ENCODE data around the gene PDE1C. TPM values are rescaled to one million over a fixed set of nuclear protein-coding genes. Genes with fewer than 3 reads are reported as not detected.
"Not testable (repeated sequence)": the region's sequence is repeated elsewhere in the genome, so short reads cannot be mapped to it uniquely, and the experiment has no call there.

PDE1C gene
- polyA plus RNA-seq, 1 donor = 2.6 TPM

DNA sequence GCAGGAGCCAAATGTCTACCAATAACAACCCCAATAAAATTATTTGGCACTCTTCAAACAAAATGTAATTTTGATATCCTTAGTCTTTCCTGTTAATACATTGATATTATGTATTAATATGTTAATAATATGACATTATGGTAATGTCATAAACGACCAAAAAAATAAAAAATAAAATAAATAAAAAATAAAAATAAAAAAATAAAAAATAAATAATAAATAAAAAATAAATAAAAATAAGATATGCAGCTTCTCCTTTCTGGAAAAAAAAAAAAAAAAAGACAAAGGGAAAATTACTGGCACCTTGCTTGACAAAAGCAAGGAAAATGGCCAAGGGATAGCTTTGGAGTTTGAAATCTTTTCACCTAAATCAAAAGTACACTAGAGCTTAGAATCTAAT lies 214.7 kb downstream of the PDE1C start:
- no peaks in the 10 kb centered on the region for H3K9me3 ChIP-seq (ENCODE audit: control insufficient read depth, low read depth, low read length)
- H3K27me3 ChIP-seq (ENCODE audit: control insufficient read depth, insufficient read depth, low read length) = no peaks in the 10 kb centered on the region
- H3K27ac ChIP-seq (ENCODE audit: low read length) = no peak overlapping the region
- 92% methylated on average over 1 of the region's 1 CpG for WGBS (ENCODE audit: insufficient coverage, low lambda C conversion rate)
- DNase-seq = no peak
- H3K4me3 ChIP-seq (ENCODE audit: low read length) = no peak overlapping the region
- H3K4me1 ChIP-seq (ENCODE audit: control insufficient read depth, insufficient read depth, low read length) = no peaks in the 10 kb centered on the region
- H3K36me3 ChIP-seq (ENCODE audit: control insufficient read depth, insufficient read depth, low read length) = no peaks in the 10 kb centered on the region

DNA sequence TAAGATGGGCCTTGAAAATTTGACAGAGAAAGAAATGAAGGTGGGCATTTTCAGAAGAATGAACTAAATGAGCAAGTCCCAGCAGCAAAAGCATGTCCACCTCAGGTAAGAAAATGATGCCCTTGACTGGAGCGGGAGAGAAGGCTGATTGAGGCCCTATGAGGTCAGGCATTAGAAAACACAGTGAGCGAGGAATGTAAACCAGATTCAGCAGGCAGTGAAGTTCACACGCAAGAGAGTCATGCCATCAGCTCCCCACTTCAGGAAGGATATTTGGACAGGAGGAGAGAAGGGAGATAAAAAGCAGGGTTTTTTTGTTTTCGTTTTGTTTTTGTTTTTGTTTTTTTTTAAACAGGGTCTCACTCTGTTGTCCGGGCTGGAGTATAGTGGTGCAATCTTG lies 216.8 kb downstream of the PDE1C start:
- H3K27me3 ChIP-seq (ENCODE audit: control insufficient read depth, insufficient read depth, low read length) = no peaks in the 10 kb centered on the region
- no peak overlapping the region for H3K27ac ChIP-seq (ENCODE audit: low read length)
- no peak overlapping the region for H3K4me3 ChIP-seq (ENCODE audit: low read length)
- DNase-seq = no peak
- H3K36me3 ChIP-seq (ENCODE audit: control insufficient read depth, insufficient read depth, low read length) = no peaks in the 10 kb centered on the region
- 100% methylated on average over 2 of the region's 5 CpGs for WGBS (ENCODE audit: insufficient coverage, low lambda C conversion rate)
- H3K4me1 ChIP-seq (ENCODE audit: control insufficient read depth, insufficient read depth, low read length) = no peaks in the 10 kb centered on the region
- H3K9me3 ChIP-seq (ENCODE audit: control insufficient read depth, low read depth, low read length) = no peaks in the 10 kb centered on the region

DNA sequence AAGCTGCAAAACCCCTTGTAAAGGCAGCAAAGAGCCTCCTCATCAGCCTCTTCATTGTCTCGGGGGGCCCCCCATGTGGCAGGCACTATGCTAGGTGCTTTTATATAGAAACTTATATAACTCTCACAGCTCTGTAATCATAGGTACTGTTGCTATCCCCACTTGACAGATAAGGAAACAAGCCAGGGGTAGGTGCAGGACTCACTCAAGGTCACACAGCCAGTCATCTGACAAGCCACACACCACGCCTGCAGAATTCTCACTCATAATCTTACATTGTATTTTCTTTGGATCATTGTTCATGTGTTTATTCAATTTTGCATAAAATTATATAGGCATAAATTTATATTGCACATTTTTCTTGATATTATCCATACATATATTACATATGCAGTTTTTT lies 217.7 kb downstream of the PDE1C start:
- no peaks in the 10 kb centered on the region for H3K9me3 ChIP-seq (ENCODE audit: control insufficient read depth, low read depth, low read length)
- no peaks in the 10 kb centered on the region for H3K27me3 ChIP-seq (ENCODE audit: control insufficient read depth, insufficient read depth, low read length)
- H3K4me3 ChIP-seq (ENCODE audit: low read length) = no peak overlapping the region
- no peaks in the 10 kb centered on the region for H3K36me3 ChIP-seq (ENCODE audit: control insufficient read depth, insufficient read depth, low read length)
- no CpG with 5 or more reads among the region's 2 CpGs for WGBS (ENCODE audit: insufficient coverage, low lambda C conversion rate)
- H3K27ac ChIP-seq (ENCODE audit: low read length) = no peak overlapping the region
- H3K4me1 ChIP-seq (ENCODE audit: control insufficient read depth, insufficient read depth, low read length) = no peaks in the 10 kb centered on the region
- DNase-seq = no peak

DNA sequence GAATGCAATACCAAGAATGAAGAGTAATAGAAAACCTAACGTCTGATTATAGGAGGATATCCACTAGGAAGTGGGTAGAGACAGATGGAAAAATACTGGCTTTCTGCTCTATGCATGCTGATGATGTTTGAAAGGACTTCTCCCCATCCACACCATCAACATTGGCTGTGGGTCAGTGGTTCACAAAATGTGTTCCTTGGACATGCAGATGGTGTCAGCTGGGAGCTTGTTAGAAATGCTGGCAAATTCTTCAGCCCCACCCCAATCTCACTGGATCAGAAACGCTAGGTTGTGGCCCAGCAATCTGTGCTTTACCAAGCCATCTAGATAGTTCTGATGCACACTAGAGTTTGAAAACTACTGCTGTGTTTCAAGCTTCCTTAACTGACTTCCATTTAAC lies 219.1 kb downstream of the PDE1C start:
- Histone ChIP-seq H3K9me3 (ENCODE audit: control insufficient read depth, low read depth, low read length) (no peaks in the 10 kb centered on the region), H3K27me3 (ENCODE audit: control insufficient read depth, insufficient read depth, low read length) (no peaks in the 10 kb centered on the region), H3K4me1 (ENCODE audit: control insufficient read depth, insufficient read depth, low read length) (no peaks in the 10 kb centered on the region), H3K4me3 (ENCODE audit: low read length) (no peak overlapping the region), H3K36me3 (ENCODE audit: control insufficient read depth, insufficient read depth, low read length) (no peaks in the 10 kb centered on the region), H3K27ac (ENCODE audit: low read length) (no peak overlapping the region)
- no CpG with 5 or more reads among the region's 2 CpGs for WGBS (ENCODE audit: insufficient coverage, low lambda C conversion rate)
- no peak for DNase-seq

DNA sequence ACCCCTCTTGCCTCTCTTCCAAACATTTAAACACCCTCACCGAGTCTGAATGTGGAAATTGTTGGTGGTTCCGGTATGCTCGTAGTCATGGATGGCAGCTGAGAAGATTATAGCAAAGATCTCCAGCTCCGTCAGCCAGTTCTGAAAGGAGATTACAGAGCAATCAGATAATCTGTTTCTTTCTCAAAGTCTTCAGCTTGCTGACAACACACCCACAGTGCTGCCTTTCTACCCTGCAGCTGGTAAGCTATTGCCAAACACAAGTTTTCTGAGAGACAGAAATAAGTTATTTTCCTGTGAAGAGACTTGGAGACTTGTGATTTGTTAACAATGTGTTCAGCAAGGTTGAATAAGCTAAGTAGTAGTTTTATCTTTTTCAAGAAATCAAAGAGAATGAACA lies 219.6 kb downstream of the PDE1C start:
- Histone ChIP-seq H3K9me3 (ENCODE audit: control insufficient read depth, low read depth, low read length) (no peaks in the 10 kb centered on the region), H3K4me1 (ENCODE audit: control insufficient read depth, insufficient read depth, low read length) (no peaks in the 10 kb centered on the region), H3K4me3 (ENCODE audit: low read length) (no peak overlapping the region), H3K36me3 (ENCODE audit: control insufficient read depth, insufficient read depth, low read length) (no peaks in the 10 kb centered on the region), H3K27ac (ENCODE audit: low read length) (no peak overlapping the region), H3K27me3 (ENCODE audit: control insufficient read depth, insufficient read depth, low read length) (no peaks in the 10 kb centered on the region)
- no CpG with 5 or more reads among the region's 4 CpGs for WGBS (ENCODE audit: insufficient coverage, low lambda C conversion rate)
- DNase-seq = no peak

DNA sequence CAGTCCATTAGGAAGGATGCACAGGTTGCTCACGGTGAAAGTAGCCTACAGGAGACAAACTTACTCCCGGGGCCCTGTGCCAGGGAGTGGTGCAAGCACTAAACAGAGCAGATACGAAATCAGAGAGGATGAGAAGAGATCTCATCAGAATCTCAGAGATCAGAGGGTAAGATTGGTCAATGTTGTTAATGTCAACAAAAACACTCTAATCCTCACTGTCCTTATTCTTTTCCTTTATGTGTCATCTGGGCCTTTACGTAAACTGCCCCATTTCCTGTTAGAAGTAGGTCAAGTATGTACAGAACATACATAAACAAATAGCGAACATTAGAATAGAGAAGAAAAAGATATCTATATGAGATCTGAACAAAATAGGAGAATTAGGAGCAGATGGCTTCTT lies 220.1 kb downstream of the PDE1C start:
- H3K4me1 ChIP-seq (ENCODE audit: control insufficient read depth, insufficient read depth, low read length) = no peaks in the 10 kb centered on the region
- no peak overlapping the region for H3K27ac ChIP-seq (ENCODE audit: low read length)
- DNase-seq = no peak
- no peaks in the 10 kb centered on the region for H3K36me3 ChIP-seq (ENCODE audit: control insufficient read depth, insufficient read depth, low read length)
- H3K9me3 ChIP-seq (ENCODE audit: control insufficient read depth, low read depth, low read length) = peaks cover 3% of the 10 kb centered on the region
- no peaks in the 10 kb centered on the region for H3K27me3 ChIP-seq (ENCODE audit: control insufficient read depth, insufficient read depth, low read length)
- no peak overlapping the region for H3K4me3 ChIP-seq (ENCODE audit: low read length)
- no CpG with 5 or more reads among the region's 5 CpGs for WGBS (ENCODE audit: insufficient coverage, low lambda C conversion rate)

DNA sequence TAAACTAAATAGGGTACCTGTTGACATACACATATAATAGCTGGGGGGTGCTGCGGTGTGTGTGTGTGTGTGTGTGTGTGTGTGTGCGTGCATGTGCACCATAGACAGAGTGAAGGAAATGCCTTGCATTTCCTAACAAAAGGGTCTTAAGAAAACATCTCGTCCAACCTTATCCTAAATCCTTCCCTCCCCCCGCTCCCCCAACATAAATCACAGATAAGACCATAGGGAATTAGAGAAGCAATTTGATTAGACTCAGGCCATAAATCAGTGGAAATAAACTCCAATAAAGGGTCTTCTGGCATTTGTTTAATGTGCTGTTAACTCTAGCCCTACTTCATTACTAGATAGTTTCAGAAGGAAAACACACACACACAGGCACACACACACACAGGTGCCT lies 234.7 kb downstream of the PDE1C start:
- no peak for DNase-seq
- Histone ChIP-seq H3K27ac (ENCODE audit: low read length) (no peak overlapping the region), H3K4me1 (ENCODE audit: control insufficient read depth, insufficient read depth, low read length) (no peaks in the 10 kb centered on the region), H3K36me3 (ENCODE audit: control insufficient read depth, insufficient read depth, low read length) (no peaks in the 10 kb centered on the region), H3K4me3 (ENCODE audit: low read length) (no peak overlapping the region), H3K27me3 (ENCODE audit: control insufficient read depth, insufficient read depth, low read length) (no peaks in the 10 kb centered on the region), H3K9me3 (ENCODE audit: control insufficient read depth, low read depth, low read length) (no peaks in the 10 kb centered on the region)
- 60% methylated on average over 1 of the region's 4 CpGs for WGBS (ENCODE audit: insufficient coverage, low lambda C conversion rate)

DNA sequence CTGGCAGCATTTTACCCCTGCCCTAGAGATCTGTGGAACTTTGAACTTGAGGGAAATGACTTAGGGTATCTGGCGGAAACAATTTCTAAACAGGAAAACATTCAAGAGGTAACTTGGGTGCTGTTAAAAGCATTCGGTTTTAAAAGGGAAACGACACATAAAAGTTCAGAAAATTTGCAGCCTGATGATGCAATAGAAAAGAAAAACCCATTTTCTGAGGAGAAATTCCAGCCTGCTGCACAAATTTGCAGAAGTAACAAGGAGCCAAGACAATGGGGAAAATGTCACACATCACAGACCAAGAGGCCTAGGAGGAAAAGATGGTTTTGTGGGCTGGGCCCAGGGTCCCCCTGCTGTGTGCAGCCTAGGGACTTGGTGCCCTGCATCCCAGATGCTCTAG lies 236.6 kb downstream of the PDE1C start:
- H3K4me1 ChIP-seq (ENCODE audit: control insufficient read depth, insufficient read depth, low read length); H3K36me3 ChIP-seq (ENCODE audit: control insufficient read depth, insufficient read depth, low read length); H3K27me3 ChIP-seq (ENCODE audit: control insufficient read depth, insufficient read depth, low read length); H3K9me3 ChIP-seq (ENCODE audit: control insufficient read depth, low read depth, low read length); H3K27ac ChIP-seq (ENCODE audit: low read length); H3K4me3 ChIP-seq (ENCODE audit: low read length); DNase-seq: not testable (repeated sequence)
- 84% methylated on average over 3 of the region's 3 CpGs for WGBS (ENCODE audit: insufficient coverage, low lambda C conversion rate)

DNA sequence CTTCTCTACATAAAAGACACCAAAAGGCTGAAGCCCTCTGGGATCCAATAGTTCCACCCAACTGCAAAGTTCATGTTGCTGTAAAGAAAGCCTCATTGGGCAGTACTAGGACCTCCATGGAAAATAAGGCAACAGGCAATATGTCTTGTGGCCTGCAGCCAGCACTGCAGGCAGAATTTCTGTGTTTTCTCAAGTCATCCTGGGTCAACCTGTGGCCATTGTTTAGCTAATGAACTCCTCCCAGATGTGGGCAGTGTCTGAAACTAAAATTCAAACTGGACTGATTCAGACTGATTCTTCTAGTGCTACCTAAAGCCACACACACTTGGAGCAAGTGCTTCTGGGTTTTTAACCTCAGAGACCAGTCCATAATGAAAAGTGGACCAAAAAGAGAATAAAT lies 241.7 kb downstream of the PDE1C start:
- no peak for DNase-seq
- no peak overlapping the region for H3K4me3 ChIP-seq (ENCODE audit: low read length)
- H3K27me3 ChIP-seq (ENCODE audit: control insufficient read depth, insufficient read depth, low read length) = no peaks in the 10 kb centered on the region
- H3K4me1 ChIP-seq (ENCODE audit: control insufficient read depth, insufficient read depth, low read length) = no peaks in the 10 kb centered on the region
- H3K9me3 ChIP-seq (ENCODE audit: control insufficient read depth, low read depth, low read length) = no peaks in the 10 kb centered on the region
- H3K36me3 ChIP-seq (ENCODE audit: control insufficient read depth, insufficient read depth, low read length) = no peaks in the 10 kb centered on the region
- no peak overlapping the region for H3K27ac ChIP-seq (ENCODE audit: low read length)

DNA sequence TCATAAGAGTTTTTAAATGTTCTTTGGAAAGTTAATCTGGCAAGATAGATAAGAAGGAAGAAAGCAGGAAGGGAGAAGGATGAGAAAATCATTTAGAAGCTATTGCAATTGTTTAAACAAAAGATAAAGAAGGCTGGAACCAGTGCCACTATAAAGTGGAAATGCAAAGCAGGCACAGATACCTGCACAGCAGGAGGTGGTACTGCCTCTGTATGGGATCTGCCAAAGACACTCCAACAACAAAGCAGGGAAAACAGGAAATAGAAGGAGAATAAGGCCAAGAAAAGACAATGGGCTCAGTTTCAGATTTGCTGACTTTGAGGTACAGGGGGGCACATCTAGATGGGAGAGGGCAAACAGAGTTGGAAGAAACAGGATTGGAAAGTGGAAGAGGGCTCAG lies 244.6 kb downstream of the PDE1C start:
- H3K4me1 ChIP-seq (ENCODE audit: control insufficient read depth, insufficient read depth, low read length) = no peaks in the 10 kb centered on the region
- no peak overlapping the region for H3K4me3 ChIP-seq (ENCODE audit: low read length)
- no peaks in the 10 kb centered on the region for H3K9me3 ChIP-seq (ENCODE audit: control insufficient read depth, low read depth, low read length)
- no peak overlapping the region for H3K27ac ChIP-seq (ENCODE audit: low read length)
- H3K36me3 ChIP-seq (ENCODE audit: control insufficient read depth, insufficient read depth, low read length) = no peaks in the 10 kb centered on the region
- H3K27me3 ChIP-seq (ENCODE audit: control insufficient read depth, insufficient read depth, low read length) = no peaks in the 10 kb centered on the region
- no peak for DNase-seq

DNA sequence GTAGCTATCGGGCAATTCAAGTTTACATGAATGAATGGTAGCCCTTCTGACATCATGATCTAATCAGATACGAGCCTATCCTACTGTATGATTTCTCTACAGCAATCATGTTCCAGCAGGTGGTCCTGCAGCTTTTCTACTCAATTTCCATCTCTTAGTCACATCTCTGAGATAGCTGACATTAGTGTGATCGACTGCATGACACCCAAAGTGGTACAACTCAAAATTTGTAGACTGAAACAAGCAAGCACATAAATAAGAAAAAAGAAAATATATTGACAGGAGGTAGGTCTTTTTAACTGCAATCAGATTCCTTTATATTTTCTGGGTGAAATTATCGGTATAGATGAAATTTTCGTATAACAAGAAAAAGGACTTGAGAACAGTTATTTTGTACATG lies 251.2 kb downstream of the PDE1C start:
- H3K27me3 ChIP-seq (ENCODE audit: control insufficient read depth, insufficient read depth, low read length) = peaks cover 2% of the 10 kb centered on the region
- H3K27ac ChIP-seq (ENCODE audit: low read length) = no peak overlapping the region
- no peaks in the 10 kb centered on the region for H3K4me1 ChIP-seq (ENCODE audit: control insufficient read depth, insufficient read depth, low read length)
- H3K9me3 ChIP-seq (ENCODE audit: control insufficient read depth, low read depth, low read length) = no peaks in the 10 kb centered on the region
- WGBS (ENCODE audit: insufficient coverage, low lambda C conversion rate) = 100% methylated on average over 1 of the region's 5 CpGs
- no peak overlapping the region for H3K4me3 ChIP-seq (ENCODE audit: low read length)
- no peak for DNase-seq
- no peaks in the 10 kb centered on the region for H3K36me3 ChIP-seq (ENCODE audit: control insufficient read depth, insufficient read depth, low read length)
